OCI-M2 (cell line): ENCODE results near the gene SOHLH1.
"Not testable (repeated sequence)": the region's sequence is repeated elsewhere in the genome, so short reads cannot be mapped to it uniquely, and the experiment has no call there.

Experiments
- DNase-seq: peaks from one replicate; lab custom pipeline; 2025; ENCODE audit not compliant: unreplicated experiment; lab: John Stamatoyannopoulos, UW

Gene SOHLH1

GRCh38 chr9:135681161-135681560, 18.1 kb downstream of the SOHLH1 start:
- no peak for DNase-seq

- DNase-seq: no peak
These were observed 19.2 kb downstream of the SOHLH1 start for GRCh38 chr9:135680056-135680455.

DNA sequence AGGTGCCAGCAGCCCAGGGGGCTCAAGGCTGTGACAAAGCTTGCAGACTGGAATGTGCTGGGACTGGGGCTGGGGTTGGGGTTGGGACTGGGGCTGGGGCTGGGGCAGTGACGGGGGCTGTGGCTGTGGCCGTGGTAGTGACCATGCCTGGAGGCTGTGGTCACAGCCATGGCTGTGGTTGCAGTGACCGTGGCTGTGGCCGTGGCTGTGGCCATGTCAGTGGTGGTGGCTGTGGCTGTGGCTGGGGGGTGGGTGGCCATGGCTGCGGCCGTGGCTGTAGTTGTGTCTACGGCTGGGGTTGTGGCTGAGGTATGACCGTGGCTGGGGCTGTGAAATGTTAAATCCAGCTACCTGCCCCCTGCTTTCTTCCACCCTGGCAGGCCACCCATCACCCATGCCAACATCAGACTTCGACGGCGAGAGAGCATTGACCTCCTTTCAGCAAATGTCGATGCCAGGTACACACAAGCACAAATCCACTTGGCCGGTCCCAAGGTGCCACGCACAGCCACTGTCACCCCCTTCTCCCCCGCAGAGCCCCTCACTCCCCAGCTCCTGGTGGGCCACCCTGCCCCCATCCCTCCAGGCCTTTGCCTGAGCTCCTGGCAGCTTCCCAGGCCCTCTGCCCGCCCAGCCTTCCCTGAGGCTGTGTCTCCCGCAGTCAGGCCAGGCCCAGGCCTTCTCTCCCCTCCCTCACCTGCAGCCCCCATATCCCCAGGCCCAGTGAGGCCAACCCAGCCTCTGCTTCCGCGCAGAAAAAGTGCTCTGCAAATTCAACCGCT, 20.9 kb downstream of the SOHLH1 start:
- no peak for DNase-seq

DNA sequence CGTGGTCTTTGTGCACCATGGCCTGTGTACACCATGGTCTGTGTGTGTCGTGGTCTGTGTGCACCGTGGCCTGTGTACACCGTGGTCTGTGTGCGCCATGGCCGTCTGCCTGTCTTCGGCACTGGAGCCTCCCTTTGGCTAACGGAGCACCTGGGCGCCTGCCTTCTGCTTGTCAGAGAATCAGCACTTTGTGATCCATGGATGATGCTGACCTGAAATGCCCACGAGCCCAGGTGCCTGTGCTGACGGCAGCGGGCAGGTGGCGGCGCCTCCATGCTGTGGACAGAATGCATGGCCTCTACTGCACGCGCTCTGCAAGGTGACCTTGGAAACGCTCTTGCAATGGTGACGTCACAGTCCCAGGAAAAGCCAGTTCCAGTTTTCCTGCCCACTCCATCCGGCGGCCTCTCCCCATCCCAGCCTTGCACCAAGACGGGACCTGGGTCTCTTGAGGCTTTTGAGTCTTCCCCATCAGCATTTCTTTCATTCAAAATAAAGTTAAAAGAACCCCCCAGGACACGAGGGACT, 21.6 kb downstream of the SOHLH1 start:
- DNase-seq: no peak

DNA sequence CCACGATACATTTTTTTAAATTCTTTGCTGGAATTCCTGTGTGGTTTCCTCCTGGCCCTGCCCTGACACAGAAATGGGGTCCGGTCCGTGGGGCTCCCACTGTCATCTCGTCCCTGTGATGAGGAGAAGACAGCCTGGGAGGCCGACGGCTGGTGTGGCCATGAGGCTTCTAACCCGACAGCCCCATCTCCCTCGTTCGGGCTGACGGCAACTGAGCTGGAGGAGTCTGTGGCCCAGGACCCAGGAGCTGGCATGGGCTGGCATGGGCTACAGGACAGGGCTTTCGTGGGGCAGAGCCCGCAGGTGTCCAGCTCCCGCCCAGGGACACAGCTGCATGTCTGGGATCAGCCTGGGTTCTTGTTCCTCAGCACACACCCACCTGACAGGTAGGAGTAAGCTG, 22.4 kb downstream of the SOHLH1 start:
- no peak for DNase-seq

GRCh38 chr9:135674977-135675376, 24.3 kb downstream of the SOHLH1 start:
- DNase-seq: no peak

GRCh38 chr9:135673941-135674340, 25.3 kb downstream of the SOHLH1 start:
- no peak for DNase-seq

DNA sequence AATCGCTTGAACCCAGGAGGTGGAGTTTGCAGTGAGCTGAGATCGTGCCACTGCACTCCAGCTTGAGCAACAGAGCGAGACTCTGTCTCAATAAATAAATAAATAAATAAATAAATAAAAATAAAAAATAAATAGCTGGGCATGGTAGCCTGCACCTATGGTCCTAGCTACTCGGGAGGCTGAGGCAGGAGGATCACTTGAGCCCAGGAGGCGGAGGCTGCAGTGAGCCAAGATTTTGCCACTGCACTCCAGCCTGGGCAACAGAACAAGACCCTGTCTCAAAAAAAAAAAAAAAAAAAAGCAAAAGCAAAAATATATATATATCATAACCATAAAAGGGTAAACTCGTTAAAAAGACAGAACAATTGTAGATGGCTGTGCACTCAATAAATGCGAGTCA, 26.5 kb downstream of the SOHLH1 start:
- not testable (repeated sequence) for DNase-seq

DNA sequence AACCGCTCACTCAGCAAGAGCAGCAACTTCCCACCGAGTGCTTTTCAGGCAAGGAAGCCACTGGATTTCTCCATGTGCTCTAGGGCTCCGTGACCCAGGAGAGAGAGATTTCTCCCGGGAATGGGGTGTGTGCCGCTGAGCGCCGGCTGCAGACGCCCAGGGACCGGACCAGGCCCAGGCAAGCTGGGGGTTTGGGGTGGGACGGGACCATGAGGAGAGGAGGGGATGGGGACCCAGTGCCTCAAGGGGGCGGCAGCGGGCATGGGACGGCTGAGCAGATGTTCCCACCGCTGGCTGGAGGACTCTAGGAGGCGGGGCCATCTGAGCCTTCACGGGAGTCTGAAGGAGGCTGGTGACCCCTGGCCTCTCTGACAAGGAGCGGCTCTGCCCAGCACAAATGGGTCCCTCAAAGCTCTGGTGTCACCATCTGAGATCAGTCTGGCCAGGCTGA, 27.7 kb downstream of the SOHLH1 start:
- no peak for DNase-seq

GRCh38 chr9:135670721-135671590, 28.3 kb downstream of the SOHLH1 start:
- DNase-seq: no peak

GRCh38 chr9:135669616-135670285, 29.5 kb downstream of the SOHLH1 start:
- DNase-seq: no peak

DNA sequence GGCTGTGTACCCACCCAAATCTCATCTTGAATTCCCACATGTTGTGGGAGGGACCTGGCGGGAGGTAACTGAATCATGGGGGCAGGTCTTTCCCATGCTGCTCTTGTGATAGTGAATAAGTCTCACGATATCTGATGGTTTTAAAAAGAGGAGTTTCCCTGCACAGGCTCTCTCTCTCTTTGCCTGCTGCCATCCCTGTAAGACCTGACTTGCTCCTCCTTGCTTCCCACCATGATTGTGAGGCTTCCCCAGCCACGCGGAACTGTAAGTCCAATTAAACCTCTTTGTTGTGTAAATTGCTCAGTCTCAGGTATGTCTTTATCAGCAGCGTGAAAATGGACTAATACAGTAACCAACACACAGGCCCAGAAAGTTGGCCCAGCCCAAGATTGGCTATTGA, 30.3 kb downstream of the SOHLH1 start:
- not testable (repeated sequence) for DNase-seq

- no peak for DNase-seq
These were observed 31.7 kb downstream of the SOHLH1 start for GRCh38 chr9:135667463-135668001.

DNA sequence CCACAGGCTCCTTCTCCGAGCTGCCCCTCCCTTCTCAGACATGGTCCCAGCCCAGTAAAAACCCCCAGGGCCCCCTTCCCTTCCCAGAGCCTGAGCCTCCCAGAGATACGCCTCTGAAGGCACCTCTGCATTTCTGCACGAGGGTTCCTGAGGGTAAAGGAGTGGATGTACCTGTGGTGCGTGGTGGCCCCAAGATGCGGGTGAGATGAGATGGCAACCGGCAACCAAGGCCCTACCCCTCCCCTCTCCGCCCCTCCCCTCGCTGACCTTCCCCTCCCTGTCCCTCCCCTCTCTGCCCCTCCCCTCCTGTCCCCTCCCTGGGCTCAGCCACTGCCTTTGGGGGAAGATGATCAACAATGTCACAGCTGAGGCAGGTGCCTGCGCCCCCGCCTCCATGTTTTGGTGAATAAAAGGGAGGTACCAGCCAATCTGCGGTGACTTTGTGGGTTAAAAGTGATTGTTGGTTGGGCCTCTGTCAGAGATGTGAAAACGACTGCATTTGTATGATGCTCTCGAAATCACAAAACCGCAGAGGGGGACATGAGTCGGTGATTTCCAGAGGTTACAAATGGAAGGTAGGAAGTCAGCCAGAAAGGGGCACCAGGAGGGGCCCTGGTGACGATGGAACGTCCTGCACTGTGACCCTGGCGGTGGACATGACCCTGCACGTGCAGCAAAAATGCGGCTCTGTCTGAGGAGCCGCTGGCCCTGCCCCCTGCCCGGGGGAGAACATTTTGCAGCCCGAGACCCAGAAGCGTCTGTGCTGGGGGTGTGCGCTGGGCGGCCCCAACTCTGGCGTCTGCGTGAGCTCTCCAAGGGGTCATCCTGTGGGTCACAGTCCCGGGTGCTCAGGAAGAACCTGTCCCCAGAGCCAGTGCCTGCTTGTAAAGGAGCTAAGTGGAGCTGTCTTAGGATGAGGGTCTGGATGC, 32.5 kb downstream of the SOHLH1 start:
- DNase-seq: no peak

DNA sequence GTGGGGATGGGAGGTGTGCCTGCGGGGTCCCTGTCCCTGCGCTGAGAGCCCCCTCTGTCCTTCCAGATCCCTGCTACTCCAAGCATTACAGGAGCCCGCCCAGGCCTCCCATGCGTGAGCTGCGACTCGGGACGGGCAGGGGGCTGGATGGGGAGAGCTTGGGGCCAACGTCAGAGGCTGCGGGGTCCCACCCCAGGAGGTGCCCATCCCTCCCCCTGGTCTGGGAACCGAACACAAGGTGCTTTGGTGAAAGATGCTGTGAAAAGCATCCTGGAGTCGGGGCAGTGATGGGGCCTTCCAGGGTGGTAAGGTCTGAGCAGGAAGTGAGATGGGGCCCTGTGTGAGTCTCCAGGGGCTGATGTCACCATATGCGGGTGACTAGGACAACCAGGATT, 33.5 kb downstream of the SOHLH1 start:
- DNase-seq: no peak

- no peak for DNase-seq
These were observed 34.2 kb downstream of the SOHLH1 start for GRCh38 chr9:135664801-135665794.

- no peak for DNase-seq
These were observed 35.0 kb downstream of the SOHLH1 start for GRCh38 chr9:135664266-135664665.

- no peak for DNase-seq
These were observed 35.4 kb downstream of the SOHLH1 start for GRCh38 chr9:135663857-135664256.

- DNase-seq: no peak
These were observed 35.9 kb downstream of the SOHLH1 start for GRCh38 chr9:135663451-135663770.
